GM11168 (cell line): ENCODE data around the gene CCDC85C.

Experiments used
- in situ Hi-C: fragments of 300-500 bp; cut with MboI; formaldehyde crosslinking; loops from one replicate; pipeline ENCODE4 v1.12.0; 2022; ENCODE audit warnings: low sequenced_read_pairs; ENCODE audit not compliant: unreplicated experiment

CCDC85C gene

GRCh38 chr14:99467336-99468078 is 136.5 kb downstream of the CCDC85C start:
- in situ Hi-C loops: no loop called here

DNA sequence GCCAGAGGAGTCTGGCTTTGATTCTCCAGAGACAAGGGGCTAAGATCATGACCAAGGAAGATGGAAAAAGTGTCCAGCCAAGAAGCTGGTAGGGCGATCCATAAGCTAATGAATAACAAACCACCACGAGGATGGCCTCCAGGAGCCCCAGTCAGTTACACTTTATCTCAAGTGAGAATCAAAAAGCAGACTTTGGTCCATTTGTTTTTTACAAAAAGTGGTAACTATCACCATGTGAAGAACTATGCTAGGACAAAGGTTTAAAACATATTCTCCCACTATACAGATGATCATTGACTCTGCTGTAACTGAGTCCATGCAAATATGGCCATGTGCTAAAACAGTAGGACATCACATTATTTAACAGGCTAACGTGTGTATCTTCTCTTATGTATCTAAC is 137.2 kb downstream of the CCDC85C start:
- in situ Hi-C loops: no loop called here

DNA sequence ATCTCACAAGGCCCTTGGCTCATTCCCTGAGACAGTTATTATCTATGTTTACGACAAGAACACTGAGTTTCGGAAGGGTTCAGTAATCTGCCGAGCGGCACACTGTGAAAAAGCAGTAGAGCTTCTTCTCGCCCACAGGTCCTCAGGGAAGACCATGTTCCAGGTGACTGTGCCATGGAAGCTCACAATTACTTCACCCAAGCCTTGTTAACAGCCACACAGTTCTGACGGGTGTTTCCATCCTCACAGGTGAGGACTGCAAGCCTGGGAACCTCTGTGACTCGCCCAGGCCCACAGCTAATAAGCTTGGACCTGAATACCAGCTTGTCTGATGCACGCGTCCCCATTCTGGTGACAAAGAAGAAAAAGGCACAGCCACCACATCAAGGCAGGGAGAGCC is 138.7 kb downstream of the CCDC85C start:
- in situ Hi-C loops: no loop called here

GRCh38 chr14:99463974-99464373 is 140.0 kb downstream of the CCDC85C start:
- in situ Hi-C loops: no loop called here

- in situ Hi-C loops: no loop called here
Observed at GRCh38 chr14:99462210-99462609, 141.8 kb downstream of the CCDC85C start.

DNA sequence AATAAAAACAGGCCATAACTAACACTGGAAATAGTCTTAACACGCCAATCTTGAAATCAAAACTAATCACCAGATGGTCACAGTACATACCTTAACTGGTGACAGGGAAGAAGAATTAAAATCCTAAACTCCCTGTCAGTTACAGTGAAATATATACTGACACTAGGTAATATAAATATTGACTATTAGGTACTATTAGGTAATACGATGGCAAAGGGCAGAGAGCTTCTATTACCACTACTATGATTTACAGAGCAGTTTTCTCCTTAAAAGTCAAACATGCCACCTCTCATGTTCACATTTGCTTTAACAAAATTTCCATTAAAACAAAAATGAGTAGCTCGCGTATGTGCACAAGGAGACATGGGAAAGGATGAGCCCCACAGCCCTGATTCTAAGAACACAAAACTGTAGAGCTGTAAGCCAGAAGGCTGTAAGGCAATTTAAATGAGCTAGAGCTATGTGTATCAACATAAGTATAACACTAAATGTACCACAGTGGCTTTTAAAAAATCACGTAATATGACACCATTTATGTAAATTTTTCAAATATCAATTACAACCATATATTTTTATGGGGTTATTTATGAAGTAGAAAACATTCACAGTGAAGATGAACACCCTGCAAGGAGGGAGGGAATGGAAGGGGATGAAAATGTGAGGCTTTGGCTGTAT is 142.5 kb downstream of the CCDC85C start:
- in situ Hi-C loops: no loop called here

DNA sequence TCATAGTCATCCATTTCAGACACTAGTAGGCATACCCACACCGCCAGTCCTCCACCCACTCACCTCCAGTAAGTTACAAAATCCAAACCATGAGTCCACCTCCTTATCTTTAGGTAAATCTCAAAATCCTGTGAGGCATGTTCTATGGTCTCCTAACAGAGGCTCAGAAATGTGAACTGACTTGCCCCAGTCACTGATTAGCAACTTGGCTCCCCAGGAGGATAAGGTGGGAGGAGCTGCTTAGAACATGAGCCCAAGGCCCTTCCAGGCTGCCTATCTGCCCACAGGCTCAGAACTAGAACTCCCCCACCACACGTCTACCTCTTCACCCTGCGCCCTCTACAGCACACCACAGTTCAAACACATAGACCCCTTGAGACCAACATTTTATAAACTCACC is 143.2 kb downstream of the CCDC85C start:
- in situ Hi-C loops: no loop called here

DNA sequence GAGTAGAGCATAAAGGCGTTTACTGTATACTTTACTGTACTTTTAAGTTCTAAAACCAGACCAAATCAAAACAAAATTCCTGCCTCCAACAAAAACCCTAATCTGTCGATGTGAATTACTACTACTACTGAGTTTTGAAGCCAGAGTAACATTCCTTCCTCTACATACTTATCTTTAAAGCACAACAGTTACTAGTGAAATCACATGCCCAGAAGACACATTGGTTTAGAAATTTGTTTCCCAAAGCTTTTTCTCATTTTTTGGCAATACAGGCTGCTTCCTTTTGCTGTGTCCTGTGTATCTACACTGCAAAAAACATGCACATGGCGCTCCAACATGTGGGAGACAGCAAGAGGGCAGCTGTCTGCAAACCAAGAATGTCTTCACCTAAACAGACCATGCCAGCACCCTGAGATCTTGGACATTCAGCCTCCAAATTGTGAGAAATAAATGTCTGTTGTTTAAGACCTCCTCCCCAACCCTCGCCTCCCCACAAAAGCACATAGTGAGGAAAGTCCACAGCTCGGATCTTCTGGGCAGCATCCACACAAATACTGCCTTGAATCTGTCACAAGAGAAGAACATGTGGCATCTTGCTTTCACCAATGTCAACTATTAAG is 144.4 kb downstream of the CCDC85C start:
- in situ Hi-C loops: no loop called here

- in situ Hi-C loops: no loop called here
Observed at GRCh38 chr14:99454246-99454645, 149.8 kb downstream of the CCDC85C start.

- in situ Hi-C loops: no loop called here
Observed at GRCh38 chr14:99452968-99453367, 151.0 kb downstream of the CCDC85C start.

GRCh38 chr14:99451234-99451633 is 152.8 kb downstream of the CCDC85C start:
- in situ Hi-C loops: no loop called here

DNA sequence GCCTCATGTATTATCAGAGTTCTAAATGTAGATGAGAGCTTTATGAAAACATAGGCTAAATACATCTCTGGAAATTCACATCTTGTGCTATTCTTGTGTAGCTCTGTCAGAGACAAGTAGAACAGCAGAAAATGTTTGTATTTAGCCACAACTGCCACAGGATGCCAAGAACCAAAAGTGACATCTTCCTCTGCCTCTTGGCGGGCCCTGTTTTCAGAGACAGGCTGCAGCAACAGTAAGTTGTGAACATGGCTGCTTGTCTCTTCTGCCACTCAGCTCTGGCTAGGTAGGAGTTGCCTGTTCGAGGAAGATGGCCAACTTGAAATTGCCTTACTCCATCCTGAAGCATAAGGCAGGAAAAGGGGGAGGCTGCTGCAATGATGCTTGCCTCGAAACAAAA is 153.7 kb downstream of the CCDC85C start:
- in situ Hi-C loops: no loop called here
